ENCODE results near the gene PDE6H. TPM values are rescaled to one million over a fixed set of nuclear protein-coding genes. Genes with fewer than 3 reads are reported as not detected.

Gene PDE6H
- polyA plus RNA-seq, 1 donor (not counting 4 experiments of a cell fraction or from before 2014, with no cell fraction given) = not detected

DNA sequence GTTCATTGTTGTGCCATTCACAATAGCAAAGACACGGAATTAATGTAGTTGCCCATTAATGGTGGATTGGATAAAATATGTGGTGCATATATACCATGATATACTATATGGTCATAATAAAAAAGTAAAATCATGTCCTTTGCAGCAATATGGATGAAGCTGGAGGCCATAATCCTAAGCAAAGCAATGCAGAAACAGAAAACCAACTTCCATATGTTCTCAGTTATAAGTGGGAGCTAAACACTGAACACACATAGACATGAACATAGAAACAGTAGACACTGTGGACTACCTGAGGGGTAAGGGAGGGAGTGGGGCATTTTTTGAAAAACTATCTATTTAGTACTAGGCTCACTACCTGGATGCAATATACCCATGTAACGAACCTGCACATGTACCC is 31.5 kb upstream of the PDE6H start:
- Histone ChIP-seq H3K27ac (ENCODE audit: control insufficient read depth, insufficient read depth, low read length) (no peak overlapping the region), H4K20me1 (ENCODE audit: control insufficient read depth, extremely low read depth, insufficient read depth, low read length) (no peaks in the 10 kb centered on the region), H3K4me3 (ENCODE audit: control insufficient read depth in 2 of 3, extremely low read depth in 1 of 3, insufficient read depth in 2 of 3, low read depth in 1 of 3, low read length in 3 of 3) (no peak overlapping the region), H3K9me3 (ENCODE audit: control insufficient read depth, low read depth, low read length) (no peaks in the 10 kb centered on the region), H3K4me2 (ENCODE audit: control insufficient read depth, extremely low read depth, insufficient read depth, low read depth, low read length) (no peak overlapping the region), H3K36me3 (ENCODE audit: control insufficient read depth in 2 of 2, extremely low read depth in 1 of 2, insufficient read depth in 2 of 2, low read length in 2 of 2) (peaks cover 3 to 5% of the 10 kb centered on the region in 2 experiments), H3K79me2 (ENCODE audit: control insufficient read depth, insufficient read depth, low read length) (no peaks in the 10 kb centered on the region), H3K9me1 (ENCODE audit: control insufficient read depth, extremely low read depth, insufficient read depth, low read length) (no peaks in the 10 kb centered on the region), H2AFZ (ENCODE audit: control insufficient read depth, low read length) (no peak overlapping the region), H3K27me3 (ENCODE audit: control insufficient read depth, extremely low read depth, insufficient read depth, low read length) (no peaks in the 10 kb centered on the region), H3K9ac (ENCODE audit: control insufficient read depth, extremely low read depth, insufficient read depth, low read length) (no peak overlapping the region), H3K4me1 (ENCODE audit: control insufficient read depth, extremely low read depth, insufficient read depth, low read length) (peaks cover 3% of the 10 kb centered on the region)
- TF ChIP-seq EZH2 (IDR thresholded peaks at IDR 0.05; ENCODE audit: low read length) (no peak), CTCF (optimal IDR thresholded peaks at IDR 0.05 in 1 of 3, IDR thresholded peaks at IDR 0.05 in 1 of 3, conservative IDR thresholded peaks at IDR 0.05 in 1 of 3; ENCODE audit: extremely low read depth in 1 of 3, insufficient read depth in 2 of 3, low read length in 3 of 3) (no peak)
- no peak for DNase-seq (ENCODE audit: low read depth, low spot score)
- dilution Hi-C loops (cut with MboI; ENCODE audit: extremely low pct_ligation_motif_present, low sequenced_read_pairs) = no loop called here
- FAIRE-seq = no peak

DNA sequence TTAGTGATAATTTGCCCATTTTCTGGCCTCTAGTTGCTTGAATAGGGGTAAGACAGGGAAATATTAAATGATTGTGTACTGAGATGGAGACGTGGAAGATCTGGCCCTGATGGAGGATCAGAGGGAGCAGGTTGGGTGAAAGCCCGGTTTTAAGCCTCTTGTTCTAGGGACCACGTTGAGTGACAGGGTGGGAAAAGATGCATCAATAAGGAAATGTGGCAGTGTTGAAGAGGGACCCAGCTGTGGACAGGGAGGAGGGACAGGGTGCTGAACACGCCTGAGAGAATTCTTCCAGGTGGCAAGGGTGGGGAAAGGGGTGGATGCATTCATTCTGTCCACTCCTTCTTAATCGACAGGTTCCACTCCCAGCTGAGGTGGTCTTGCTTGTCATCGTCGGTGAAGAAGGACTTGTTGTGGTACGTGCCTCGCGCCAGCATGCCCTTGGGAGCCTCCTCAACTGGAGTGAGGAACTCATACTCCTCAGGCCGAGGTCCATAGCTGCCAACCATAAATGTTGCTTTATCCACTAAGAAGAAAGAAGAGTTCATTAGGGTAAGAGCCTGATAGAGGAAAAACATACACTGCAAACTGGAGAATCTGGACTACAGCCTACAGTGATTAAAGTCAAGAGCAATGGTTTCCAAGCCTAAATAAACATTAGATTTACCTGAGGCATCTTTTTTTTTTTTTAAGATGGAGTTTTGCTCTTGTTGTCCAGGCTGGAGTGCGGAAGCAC is 30.5 kb upstream of the PDE6H start:
- no peak for DNase-seq (ENCODE audit: low read depth, low spot score)
- Histone ChIP-seq H3K36me3 (ENCODE audit: control insufficient read depth in 2 of 2, extremely low read depth in 1 of 2, insufficient read depth in 2 of 2, low read length in 2 of 2) (peaks cover 3 to 5% of the 10 kb centered on the region in 2 experiments), H2AFZ (ENCODE audit: control insufficient read depth, low read length) (no peak overlapping the region), H3K27ac (ENCODE audit: control insufficient read depth, insufficient read depth, low read length) (no peak overlapping the region), H3K4me2 (ENCODE audit: control insufficient read depth, extremely low read depth, insufficient read depth, low read depth, low read length) (no peak overlapping the region), H3K9me3 (ENCODE audit: control insufficient read depth, low read depth, low read length) (no peaks in the 10 kb centered on the region), H4K20me1 (ENCODE audit: control insufficient read depth, extremely low read depth, insufficient read depth, low read length) (no peaks in the 10 kb centered on the region), H3K9ac (ENCODE audit: control insufficient read depth, extremely low read depth, insufficient read depth, low read length) (no peak overlapping the region), H3K9me1 (ENCODE audit: control insufficient read depth, extremely low read depth, insufficient read depth, low read length) (no peaks in the 10 kb centered on the region), H3K4me3 (ENCODE audit: control insufficient read depth in 2 of 3, extremely low read depth in 1 of 3, insufficient read depth in 2 of 3, low read depth in 1 of 3, low read length in 3 of 3) (no peak overlapping the region), H3K27me3 (ENCODE audit: control insufficient read depth, extremely low read depth, insufficient read depth, low read length) (no peaks in the 10 kb centered on the region), H3K79me2 (ENCODE audit: control insufficient read depth, insufficient read depth, low read length) (no peaks in the 10 kb centered on the region), H3K4me1 (ENCODE audit: control insufficient read depth, extremely low read depth, insufficient read depth, low read length) (peaks cover 3% of the 10 kb centered on the region)
- dilution Hi-C loops (cut with MboI; ENCODE audit: extremely low pct_ligation_motif_present, low sequenced_read_pairs) = no loop called here
- TF ChIP-seq CTCF (optimal IDR thresholded peaks at IDR 0.05 in 1 of 3, IDR thresholded peaks at IDR 0.05 in 1 of 3, conservative IDR thresholded peaks at IDR 0.05 in 1 of 3; ENCODE audit: extremely low read depth in 1 of 3, insufficient read depth in 2 of 3, low read length in 3 of 3) = no peak
- TF ChIP-seq EZH2 (IDR thresholded peaks at IDR 0.05; ENCODE audit: low read length) = no peak
- no peak for FAIRE-seq

Measured in keratinocyte (primary cell).